CD4-positive, alpha-beta memory T cell (primary cell): ENCODE data around the gene PLA2G4F. TPM values are rescaled to one million over a fixed set of nuclear protein-coding genes. Genes with fewer than 3 reads are reported as not detected.

ENCODE experiments used
- microRNA-seq: library from miRNA; unstranded; fragments of <30 nt; microRNA quantifications from one replicate; pipeline ENCODE4 v1.2.0, GENCODE V29; 2021; ENCODE audit warnings: borderline replicate concordance, borderline number of aligned reads, borderline microRNAs expressed, mixed read lengths
- polyA plus RNA-seq, 2 donors: library from polyadenylated mRNA; unstranded; fragments of 300-500 nt; fragmentation: Illumina TruSeq; gene quantifications; one replicate each; pipeline ENCODE4 v1.2.3, GENCODE V29; 2021
- total RNA-seq, 2 experiments: library from RNA; stranded (reverse); gene quantifications; one replicate each; pipeline ENCODE4 v1.2.3, GENCODE V29; 2021

Gene PLA2G4F
- total and polyA plus RNA-seq, 4 experiments from 2014 or later, result not detected

Small RNA genes within 50 kb of the gene (microRNA-seq; reads per million reads assigned to microRNA genes)
- 96.0 reads per million, percentile 69 among the genes with 10 or more reads in this experiment for gene MIR627

Other genes starting within 250 kb of the PLA2G4F start
- gene EHD4, start 184.1 kb downstream of the PLA2G4F start, total RNA-seq, result 10 to 100 TPM; 15.2 to 15.6 TPM
- 10 to 100 TPM; 13.9 to 16.4 TPM for gene EHD4, start 184.1 kb downstream of the PLA2G4F start, polyA plus RNA-seq
- gene PLA2G4E, start 135.6 kb downstream of the PLA2G4F start, total RNA-seq, result not detected
- gene PLA2G4E, start 135.6 kb downstream of the PLA2G4F start, polyA plus RNA-seq, result not detected
- not detected for gene PLA2G4D, start 62.1 kb downstream of the PLA2G4F start, total RNA-seq
- not detected for gene PLA2G4D, start 62.1 kb downstream of the PLA2G4F start, polyA plus RNA-seq
- 100 to 1,000 TPM; 114 to 120 TPM for gene VPS39, start 51.7 kb upstream of the PLA2G4F start, total RNA-seq
- gene VPS39, start 51.7 kb upstream of the PLA2G4F start, polyA plus RNA-seq, result 10 to 100 TPM; 21.2 to 39.1 TPM
- 10 to 100 TPM; 61.7 to 63.4 TPM for gene GANC, start 116.6 kb upstream of the PLA2G4F start, total RNA-seq
- 10 to 100 TPM in 1 of 2 donors, 1 to 10 TPM in 1; 8.9 to 15.4 TPM for gene GANC, start 116.6 kb upstream of the PLA2G4F start, polyA plus RNA-seq
- 10 to 100 TPM; 49.9 to 56.6 TPM for gene TMEM87A, start 116.8 kb upstream of the PLA2G4F start, total RNA-seq
- 10 to 100 TPM; 60.7 to 98.0 TPM for gene TMEM87A, start 116.8 kb upstream of the PLA2G4F start, polyA plus RNA-seq
- 10 to 100 TPM; 20.1 to 25.0 TPM for gene CAPN3, start 202.9 kb upstream of the PLA2G4F start, total RNA-seq
- gene CAPN3, start 202.9 kb upstream of the PLA2G4F start, polyA plus RNA-seq, result 1 to 10 TPM; 1.0 to 1.2 TPM